H1 (cell line): Measurements from ENCODE around the gene TFCP2L1. TPM values are rescaled to one million over a fixed set of nuclear protein-coding genes. Genes with fewer than 3 reads are reported as not detected.

Source experiments
- CTCF ChIA-PET: fragments of 300-600 bp; sonication (Branson Sonifier 250); formaldehyde crosslinking; loops from one replicate; lab custom pipeline; 2021; ENCODE audit not compliant: partially characterized antibody; lab: Charles Lee
- POLR2A ChIA-PET: fragments of 300-600 bp; sonication (Branson Sonifier 250); formaldehyde crosslinking; loops from one replicate; lab custom pipeline; 2021; ENCODE audit warnings: inconsistent platforms; ENCODE audit not compliant: partially characterized antibody; lab: Charles Lee
- DNase-seq, 2 experiments: peaks; one replicate each; pipeline versions ENCODE4 v3.0.0 to v3.0.0-alpha.2; 2010 to 2022; ENCODE audit warnings: low spot score in 2 of 2, low read depth in 1 of 2, mixed read lengths in 1 of 2
- FAIRE-seq: peaks from 2 replicates; lab custom pipeline; 2011; peaks lifted over from hg19 to GRCh38; lab: Jason Lieb, UNC
- H2AFZ ChIP-seq: 2 replicates; pipeline ENCODE4 v1.8.1; 2012; ENCODE audit warnings: low read length, inconsistent platforms
- H2AK5ac ChIP-seq: 2 replicates; pipeline ENCODE4 v1.6.1; 2013; ENCODE audit warnings: low read depth, low read length
- H2BK120ac ChIP-seq: replicated peaks from 2 replicates; pipeline ENCODE3; 2013; ENCODE audit warnings: low read depth, low read length, inconsistent platforms
- H2BK12ac ChIP-seq: 2 replicates; pipeline ENCODE4 v1.6.1; 2013; ENCODE audit warnings: low read depth, low read length
- H2BK15ac ChIP-seq: 2 replicates; pipeline ENCODE4 v1.6.1; 2013; ENCODE audit warnings: low read length
- H2BK20ac ChIP-seq: 2 replicates; pipeline ENCODE4 v1.6.1; 2013; ENCODE audit warnings: low read length
- H2BK5ac ChIP-seq: 2 replicates; pipeline ENCODE4 v1.6.1; 2013; ENCODE audit warnings: low read depth, low read length
- H3K14ac ChIP-seq: 2 replicates; pipeline ENCODE4 v1.6.1; 2013; ENCODE audit warnings: inconsistent platforms; ENCODE audit not compliant: insufficient read length
- H3K18ac ChIP-seq: 2 replicates; pipeline ENCODE4 v1.6.1; 2013; ENCODE audit warnings: low read length; ENCODE audit errors: extremely low read depth
- H3K23ac ChIP-seq: 2 replicates; pipeline ENCODE4 v1.6.1; 2013; ENCODE audit warnings: inconsistent platforms; ENCODE audit not compliant: insufficient read length
- H3K23me2 ChIP-seq: 2 replicates; pipeline ENCODE4 v1.6.1; 2013; ENCODE audit warnings: low read depth, low read length
- H3K27ac ChIP-seq: 2 replicates; pipeline ENCODE4 v1.6.1; 2011; ENCODE audit warnings: low read depth, low read length, inconsistent platforms
- H3K27me3 ChIP-seq, 4 experiments: replicated peaks in 1 of 4; 1 replicate in 1 of 4; 2 replicates in 3 of 4; pipeline versions ENCODE4 v1.6.1 to v1.8.1; 2011 to 2013; ENCODE audit warnings: low read length in 3 of 4, mild to moderate bottlenecking in 3 of 4, inconsistent platforms in 2 of 4, mixed read lengths in 2 of 4, moderate library complexity in 1 of 4; ENCODE audit not compliant: control insufficient read depth in 3 of 4, insufficient read depth in 3 of 4; ENCODE audit errors: extremely low read depth in 1 of 4
- H3K36me3 ChIP-seq, 4 experiments: 2 replicates each; pipeline versions ENCODE4 v1.6.1 to v1.8.1; 2011 to 2013; ENCODE audit warnings: mild to moderate bottlenecking in 4 of 4, low read length in 3 of 4, moderate library complexity in 2 of 4, control low read depth in 1 of 4, inconsistent platforms in 1 of 4; ENCODE audit not compliant: insufficient read depth in 4 of 4, control insufficient read depth in 2 of 4
- H3K4ac ChIP-seq: replicated peaks from 2 replicates; pipeline ENCODE3; 2013; ENCODE audit warnings: low read length, low read depth, mixed read lengths, inconsistent platforms; ENCODE audit not compliant: insufficient read length
- H3K4me1 ChIP-seq, 4 experiments: replicated peaks in 1 of 4; 1 replicate in 1 of 4; 2 replicates in 3 of 4; pipeline versions ENCODE4 v1.6.1 to v1.8.1; 2011 to 2013; ENCODE audit warnings: low read length in 3 of 4, inconsistent platforms in 2 of 4, mixed read lengths in 1 of 4; ENCODE audit not compliant: insufficient read depth in 4 of 4, control insufficient read depth in 3 of 4
- H3K4me2 ChIP-seq, 2 experiments: 2 replicates each; pipeline versions ENCODE4 v1.6.1 to v1.8.1; 2011 to 2013; ENCODE audit warnings: low read depth in 2 of 2, low read length in 2 of 2, control low read depth in 1 of 2, inconsistent platforms in 1 of 2, mild to moderate bottlenecking in 1 of 2; ENCODE audit not compliant: insufficient read depth in 1 of 2
- H3K4me3 ChIP-seq, 4 experiments: fragments of 200-600, 300-600 bp in 1 of 4; sonication (generic), shearing (Covaris generic), sonication (Bioruptor Twin) in 1 of 4; 2 replicates each; pipeline versions ENCODE4 v1.5.1 to v1.8.1; 2011 to 2016; ENCODE audit warnings: low read length in 4 of 4, low read depth in 3 of 4, control low read depth in 2 of 4, inconsistent platforms in 2 of 4, mild to moderate bottlenecking in 2 of 4, mixed read lengths in 1 of 4, moderate library complexity in 1 of 4; ENCODE audit not compliant: insufficient read depth in 2 of 4; ENCODE audit errors: extremely low read depth in 1 of 4
- H3K56ac ChIP-seq: replicated peaks from 2 replicates; pipeline ENCODE3; 2013; ENCODE audit warnings: low read depth, mild to moderate bottlenecking, mixed read lengths, low read length, inconsistent platforms; ENCODE audit not compliant: insufficient read length
- H3K79me1 ChIP-seq: 2 replicates; pipeline ENCODE4 v1.6.1; 2013; ENCODE audit warnings: low read depth, low read length, control low read depth
- H3K79me2 ChIP-seq, 2 experiments: 2 replicates each; pipeline versions ENCODE4 v1.6.1 to v1.8.1; 2012 to 2013; ENCODE audit warnings: low read length in 2 of 2, mild to moderate bottlenecking in 2 of 2, inconsistent platforms in 1 of 2; ENCODE audit not compliant: insufficient read depth in 2 of 2, control insufficient read depth in 1 of 2
- H3K9ac ChIP-seq, 4 experiments: replicated peaks in 1 of 4; 1 replicate in 1 of 4; 2 replicates in 3 of 4; pipeline versions ENCODE4 v1.6.1 to v1.8.1; 2011 to 2013; ENCODE audit warnings: low read depth in 3 of 4, low read length in 3 of 4, control low read depth in 2 of 4, mild to moderate bottlenecking in 2 of 4, moderate library complexity in 2 of 4, inconsistent platforms in 1 of 4; ENCODE audit errors: extremely low read depth in 1 of 4
- H3K9me3 ChIP-seq, 2 experiments: 2 replicates each; pipeline versions ENCODE4 v1.6.1 to v1.8.1; 2012 to 2013; ENCODE audit warnings: mild to moderate bottlenecking in 2 of 2, moderate library complexity in 2 of 2, control low read depth in 1 of 2, inconsistent platforms in 1 of 2, low read depth in 1 of 2, low read length in 1 of 2, mixed read lengths in 1 of 2; ENCODE audit not compliant: insufficient read depth in 2 of 2
- H4K20me1 ChIP-seq, 2 experiments: replicated peaks in 1 of 2; 2 replicates each; pipeline versions ENCODE3 to v1.8.1; 2011 to 2013; ENCODE audit warnings: inconsistent platforms in 2 of 2, low read length in 2 of 2, mild to moderate bottlenecking in 1 of 2; ENCODE audit not compliant: insufficient read depth in 2 of 2, control insufficient read depth in 1 of 2
- H4K5ac ChIP-seq: 2 replicates; pipeline ENCODE4 v1.6.1; 2013; ENCODE audit warnings: low read length, low read depth, mixed read lengths, inconsistent platforms; ENCODE audit not compliant: insufficient read length
- H4K8ac ChIP-seq: 2 replicates; pipeline ENCODE4 v1.8.0; 2013; ENCODE audit warnings: mild to moderate bottlenecking, moderate library complexity, low read length, inconsistent platforms; ENCODE audit not compliant: insufficient read depth; ENCODE audit errors: extremely low read depth
- H4K91ac ChIP-seq: replicated peaks from 2 replicates; pipeline ENCODE3; 2013; ENCODE audit warnings: low read length, mixed read lengths, inconsistent platforms; ENCODE audit not compliant: insufficient read length
- SIX5 ChIP-seq: IDR thresholded peaks from 2 replicates; pipeline ENCODE4 v1.6.1; 2011; ENCODE audit warnings: mild to moderate bottlenecking, low read depth, low read length
- SP1 ChIP-seq: IDR thresholded peaks from 2 replicates; pipeline ENCODE4 v1.6.1; 2011; ENCODE audit warnings: low read depth, low read length
- WGBS, 2 experiments: shearing (Covaris generic) in 1 of 2; methylation state at CpG; one replicate each; pipeline versions ENCODE4 v1.1.6 to v1.1.7; 2013 to 2015; ENCODE audit warnings: low lambda C conversion rate in 2 of 2, mixed read lengths in 2 of 2, inconsistent platforms in 1 of 2, low coverage in 1 of 2, missing lambda C conversion rate in 1 of 2; ENCODE audit not compliant: insufficient replicate concordance in 2 of 2, insufficient coverage in 1 of 2, insufficient read length in 1 of 2; ENCODE audit errors: extremely low coverage in 1 of 2, missing lambda C conversion rate in 1 of 2; 5-methylcytosine and 5-hydroxymethylcytosine counted together
- polyA plus RNA-seq, 7 experiments: library from polyadenylated mRNA; depleted of rRNA in 3 of 7; stranded (reverse) in 5 of 7; unstranded in 2 of 7; fragments of >200 nt in 5 of 7; fragments of 200-250 nt in 2 of 7; gene quantifications; 1 replicate in 5 of 7; 2 replicates in 1 of 7; 4 replicates in 1 of 7; pipeline versions ENCODE4 v1.2.1 to v1.2.3, GENCODE V29; 2011 to 2013; ENCODE audit warnings: missing spikeins in 2 of 7, mixed read lengths in 2 of 7
- total RNA-seq: library from RNA; stranded (reverse); fragmentation: NEBNext Ultra II Directional; extraction: Animal tissue kit (Norgen Biotek cat#: 25700); gene quantifications from 2 replicates; pipeline ENCODE4 v1.2.1, GENCODE V29; 2021

TFCP2L1 gene
- total and polyA plus RNA-seq, 2 of the 8 experiments (the other 6 are each of a cell fraction or from before 2014, with no cell fraction given): 1.5 to 3.8 TPM

DNA sequence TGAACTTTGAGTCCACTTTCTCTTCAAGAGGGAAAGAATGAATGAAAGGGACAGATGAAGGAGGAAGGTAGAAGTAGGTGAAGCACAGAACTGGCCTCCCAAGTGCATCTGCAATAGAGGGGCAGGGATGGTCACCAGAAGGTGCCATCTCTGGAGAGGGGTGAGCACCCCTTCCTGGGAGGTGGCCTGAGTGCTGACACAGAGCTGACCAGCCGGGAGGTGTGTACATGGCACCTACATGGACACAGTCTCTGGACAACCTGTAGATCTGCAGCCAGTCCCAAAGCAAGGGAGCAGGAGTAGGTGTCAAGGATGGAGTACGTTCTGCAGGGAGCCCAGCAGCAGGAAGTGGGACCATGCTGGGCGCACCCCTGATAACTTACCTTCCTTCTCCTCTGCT is 83.2 kb downstream of the TFCP2L1 start:
- Histone ChIP-seq H2BK5ac (no peak overlapping the region), H3K27ac (no peak overlapping the region), H2AFZ (no peak overlapping the region), H2BK12ac (no peak overlapping the region), H3K4me3 (no peak overlapping the region), H4K20me1 (no peaks in the 10 kb centered on the region), H3K9ac (no peak overlapping the region), H3K14ac (no peak overlapping the region), H2AK5ac (no peak overlapping the region), H3K36me3 (no peaks in the 10 kb centered on the region), H2BK120ac (no peak overlapping the region), H4K91ac (no peak overlapping the region), H4K8ac (no peak overlapping the region), H3K4ac (no peak overlapping the region), H3K4me2 (no peak overlapping the region), H3K27me3 (no peaks in the 10 kb centered on the region; a peak in 1 of 7 replicates), H2BK20ac (no peak overlapping the region), H2BK15ac (no peak overlapping the region), H3K23me2 (no peaks in the 10 kb centered on the region), H3K18ac (no peak overlapping the region), H3K4me1 (no peaks in the 10 kb centered on the region; a peak in 1 of 7 replicates), H3K79me1 (no peaks in the 10 kb centered on the region), H3K23ac (no peak overlapping the region), H3K56ac (no peak overlapping the region), H4K5ac (no peak overlapping the region), H3K9me3 (no peaks in the 10 kb centered on the region), H3K79me2 (no peaks in the 10 kb centered on the region)
- DNase-seq (no peak), FAIRE-seq (no peak)
- POLR2A ChIA-PET: no interaction called here
- WGBS, 2 experiments: 93% methylated on average over 3 of the region's 3 CpGs; no CpG with 5 or more reads in 1 of the 2 experiments
- TF ChIP-seq SP1 (no peak), SIX5 (no peak)
- CTCF ChIA-PET: no interaction called here
